HepG2 (cell line): ENCODE measurements around the gene GADL1. TPM values are rescaled to one million over a fixed set of nuclear protein-coding genes. Genes with fewer than 3 reads are reported as not detected.

Experiments
- ATAC-seq: fragments of 200-7000 bp; cut with Tn5 transposase; 3 replicates; pipeline ENCODE4 v1.9.1; 2020; ENCODE audit warnings: mild to moderate bottlenecking, moderate library complexity
- BruUV-seq: library from RNA; stranded (reverse); fragments of 400-500 nt; replicated peaks from 2 replicates; lab custom pipeline; 2021; lab: Mats Ljungman, UMichigan
- CTCF ChIA-PET: fragments of 300-600 bp; formaldehyde crosslinking; extraction: SDS; loops from one replicate; lab custom pipeline; 2021; ENCODE audit warnings: low total read pairs, inconsistent platforms, low intra/inter-chr PET ratio; lab: Yijun Ruan, JAX
- POLR2A ChIA-PET: fragments of 350-600 bp; sonication (Branson Sonifier 250); formaldehyde crosslinking; loops from one replicate; lab custom pipeline; 2020; ENCODE audit warnings: antibody characterized with exemption, inconsistent platforms; lab: Yijun Ruan, JAX
- DNase-seq: peaks from one replicate; pipeline ENCODE4 v3.0.0-alpha.2; 2015; ENCODE audit warnings: low spot score
- FAIRE-seq: peaks from 3 replicates; lab custom pipeline; 2011; peaks lifted over from hg19 to GRCh38; lab: Jason Lieb, UNC
- H2AFZ ChIP-seq: one replicate; pipeline ENCODE4 v1.6.1; 2011; ENCODE audit warnings: low read length, inconsistent platforms
- H3K27ac ChIP-seq: fragments of 300-600 bp; 3 replicates; pipeline ENCODE4 v1.8.0; 2011; ENCODE audit warnings: mixed run types, mild to moderate bottlenecking, mixed read lengths, low read length, inconsistent platforms; ENCODE audit not compliant: insufficient read depth; ENCODE audit errors: extremely low read length
- H3K27me3 ChIP-seq, 2 experiments: fragments of 200-600 bp in 1 of 2; 2 replicates in 1 of 2; 3 replicates in 1 of 2; pipeline versions ENCODE4 v1.6.0 to v1.8.0; 2011; ENCODE audit warnings: low read length in 2 of 2, mild to moderate bottlenecking in 2 of 2, moderate library complexity in 2 of 2, inconsistent platforms in 1 of 2; ENCODE audit not compliant: insufficient read depth in 2 of 2, control insufficient read depth in 1 of 2
- H3K36me3 ChIP-seq, 2 experiments: fragments of 200-600 bp in 1 of 2; replicated peaks in 1 of 2; 2 replicates in 1 of 2; 3 replicates in 1 of 2; pipeline versions ENCODE4 v1.5.1 to v1.8.0; 2011; ENCODE audit warnings: low read length in 2 of 2, inconsistent platforms in 1 of 2; ENCODE audit not compliant: insufficient read depth in 2 of 2, control insufficient read depth in 1 of 2
- H3K4me1 ChIP-seq: 2 replicates; pipeline ENCODE4 v1.5.1; 2012; ENCODE audit warnings: low read length, inconsistent platforms; ENCODE audit not compliant: insufficient read depth
- H3K4me2 ChIP-seq: 2 replicates; pipeline ENCODE4 v1.6.0; 2011; ENCODE audit warnings: low read depth, low read length, inconsistent platforms
- H3K4me3 ChIP-seq, 3 experiments: fragments of 200-600 bp in 1 of 3; sonication (generic), shearing (Covaris generic) in 1 of 3; replicated peaks in 1 of 3; 2 replicates each; pipeline ENCODE4 v1.5.1; 2011 to 2016; ENCODE audit warnings: low read length in 3 of 3, inconsistent platforms in 2 of 3, low read depth in 2 of 3, mild to moderate bottlenecking in 2 of 3, control low read depth in 1 of 3, mixed read lengths in 1 of 3; ENCODE audit not compliant: insufficient read depth in 1 of 3
- H3K79me2 ChIP-seq: one replicate; pipeline ENCODE4 v1.6.1; 2011; ENCODE audit warnings: low read length, inconsistent platforms; ENCODE audit not compliant: insufficient read depth
- H3K9ac ChIP-seq: 2 replicates; pipeline ENCODE4 v1.6.0; 2011; ENCODE audit warnings: mild to moderate bottlenecking, low read depth, low read length, inconsistent platforms; ENCODE audit not compliant: insufficient read depth
- H3K9me3 ChIP-seq: 2 replicates; pipeline ENCODE4 v1.5.1; 2012; ENCODE audit warnings: mild to moderate bottlenecking, low read length
- H4K20me1 ChIP-seq: 2 replicates; pipeline ENCODE4 v1.6.0; 2011; ENCODE audit warnings: inconsistent platforms, mild to moderate bottlenecking, low read length, moderate library complexity; ENCODE audit not compliant: insufficient read depth
- AGO2 ChIP-seq: fragments of 200-400 bp; formaldehyde crosslinking; optimal IDR thresholded peaks from 2 replicates; pipeline ENCODE3; 2017; ENCODE audit warnings: mild to moderate bottlenecking, low read depth, low read length, moderate library complexity
- POLR2A ChIP-seq, 2 experiments: IDR thresholded peaks; 2 replicates each; pipeline ENCODE4 v1.6.1; 2011; ENCODE audit warnings: low read depth in 2 of 2, low read length in 2 of 2, mild to moderate bottlenecking in 1 of 2, moderate library complexity in 1 of 2; ENCODE audit not compliant: insufficient read depth in 1 of 2
- POLR2AphosphoS2 ChIP-seq: IDR thresholded peaks from 2 replicates; pipeline ENCODE4 v1.6.1; 2011; ENCODE audit warnings: low read depth, low read length, improper control_type of control experiment
- POLR2G ChIP-seq: fragments of 200-400 bp; formaldehyde crosslinking; IDR thresholded peaks from 2 replicates; pipeline ENCODE4 v1.6.1; 2018; ENCODE audit warnings: mild to moderate bottlenecking, low read depth, low read length, moderate library complexity
- SSRP1 ChIP-seq: IDR thresholded peaks from 2 replicates; pipeline ENCODE4 v1.6.1; 2016; ENCODE audit warnings: control low read depth
- ZNF33B ChIP-seq: sonication (generic); formaldehyde crosslinking; IDR thresholded peaks from 2 replicates; pipeline ENCODE4 v1.5.1; 2020; ENCODE audit warnings: mild to moderate bottlenecking, missing genetic modification reagents
- ZNF503 ChIP-seq: sonication (generic); formaldehyde crosslinking; IDR thresholded peaks from 2 replicates; pipeline ENCODE4 v1.4.0; 2020; ENCODE audit warnings: missing genetic modification reagents
- WGBS: methylation state at CpG from one replicate; pipeline ENCODE4 v1.1.6; 2017; ENCODE audit warnings: low lambda C conversion rate; 5-methylcytosine and 5-hydroxymethylcytosine counted together
- in situ Hi-C: cut with HindIII; loops from 2 replicates; pipeline ENCODE4 v1.10.0; 2017; ENCODE audit warnings: low pct_unique_long_range_greater_than_20kb; ENCODE audit not compliant: extremely low pct_ligation_motif_present
- intact Hi-C: fragments of 100-400 bp; cut with micrococcal nuclease; formaldehyde crosslinking; loops from one replicate; pipeline ENCODE4 v1.10.0; 2022; ENCODE audit not compliant: unreplicated experiment
- polyA plus RNA-seq, 8 experiments: library from polyadenylated mRNA; depleted of rRNA in 3 of 8; stranded (reverse) in 7 of 8; unstranded in 1 of 8; fragments of >200 nt; fragmentation: Illumina TruSeq in 4 of 8; extraction: Trizol in 4 of 8; gene quantifications; 2 replicates each; pipeline versions ENCODE4 v1.2.1 to v1.2.3, GENCODE V29; 2011 to 2016; ENCODE audit warnings: low read depth in 4 of 8, missing spikeins in 1 of 8, mixed read lengths in 1 of 8; ENCODE audit not compliant: insufficient read depth in 1 of 8
- total RNA-seq, 5 experiments: library from RNA; depleted of rRNA; stranded (reverse); fragments of >200 nt; fragmentation: Illumina TruSeq; extraction: Trizol; gene quantifications; 2 replicates each; pipeline ENCODE4 v1.2.3, GENCODE V29; 2016; ENCODE audit warnings: low read depth in 1 of 5

Gene GADL1
- total and polyA plus RNA-seq, 2 of the 13 experiments (the other 11 are each of a cell fraction or from before 2014, with no cell fraction given), result not detected

GRCh38 chr3:30702828-30703397 lies 191.5 kb downstream of the GADL1 start:
- Histone ChIP-seq H3K4me3 (no peak overlapping the region), H3K4me1 (no peaks in the 10 kb centered on the region), H3K4me2 (no peak overlapping the region), H3K79me2 (no peaks in the 10 kb centered on the region), H2AFZ (no peak overlapping the region), H3K9ac (no peak overlapping the region), H3K27me3 (no peaks in the 10 kb centered on the region), H4K20me1 (no peaks in the 10 kb centered on the region), H3K27ac (no peak overlapping the region)
- CTCF ChIA-PET, result no interaction called here
- BruUV-seq, result no TSS peak
- in situ Hi-C loops, result no loop called here
- ATAC-seq (peak; percentile 14), DNase-seq (no peak), FAIRE-seq (no peak)
- intact Hi-C loops, result loop anchor here (2.0 kb wide), 1 partner anchor 46 kb away; no protein-coding TSS in a partner anchor
- 75% methylated on average over 2 of the region's 2 CpGs for WGBS
- TF ChIP-seq ZNF33B (CRISPR knock-in tag) (no peak), POLR2A (IDR thresholded peaks at IDR 0.05; ENCODE audit: insufficient read depth in 1 of 2, low read depth in 2 of 2, low read length in 2 of 2) (0 out of 4 replicates have a peak, but pooled peaks of 1 of the 2 experiments have one; percentile 16), SSRP1 (CRISPR knock-in tag) (0 out of 2 replicates have a peak, but pooled peaks have one; percentile 12), ZNF503 (CRISPR knock-in tag) (no peak), AGO2 (peak; percentile 50), POLR2G (peak; percentile 71), POLR2AphosphoS2 (0 out of 2 replicates have a peak, but pooled peaks have one; percentile 25)
- TF ChIP-seq, all 625 proteins: peak for 5
- no peaks in the 10 kb centered on the region for H3K36me3 ChIP-seq
- peaks cover 5% of the 10 kb centered on the region; the same call in 1 of the 2 replicates for H3K9me3 ChIP-seq
- POLR2A ChIA-PET, result no interaction called here
